Fibroblast of peridontal ligament (primary cell): Measurements from ENCODE around the gene DDA1.
"Not testable (repeated sequence)": the region's sequence is repeated elsewhere in the genome, so short reads cannot be mapped to it uniquely, and the experiment has no call there.

ENCODE experiments used
- DNase-seq: peaks from one replicate; pipeline ENCODE4 v3.0.0-alpha.2; 2010; ENCODE audit errors: extremely low read depth

Gene DDA1

GRCh38 chr19:17346109-17346671, 36.8 kb downstream of the DDA1 start:
- DNase-seq, result peak; percentile 53

GRCh38 chr19:17347361-17347760, 38.0 kb downstream of the DDA1 start:
- no peak for DNase-seq

- no peak for DNase-seq
Measured at GRCh38 chr19:17347877-17348276, 38.5 kb downstream of the DDA1 start.

GRCh38 chr19:17348700-17349099, 39.3 kb downstream of the DDA1 start:
- DNase-seq, result peak; percentile 35

- no peak for DNase-seq
Measured at GRCh38 chr19:17351815-17352435, 42.6 kb downstream of the DDA1 start.

GRCh38 chr19:17352608-17353280, 43.4 kb downstream of the DDA1 start:
- no peak for DNase-seq

GRCh38 chr19:17353386-17353785, 44.0 kb downstream of the DDA1 start:
- DNase-seq, result no peak

GRCh38 chr19:17357078-17357666, 47.8 kb downstream of the DDA1 start:
- no peak for DNase-seq

- no peak for DNase-seq
Measured at GRCh38 chr19:17357724-17358123, 48.4 kb downstream of the DDA1 start.

- no peak for DNase-seq
Measured at GRCh38 chr19:17358395-17358794, 49.0 kb downstream of the DDA1 start.

GRCh38 chr19:17359905-17360800, 50.8 kb downstream of the DDA1 start:
- DNase-seq, result no peak

- DNase-seq, result not testable (repeated sequence)
Measured at GRCh38 chr19:17363852-17364605, 54.7 kb downstream of the DDA1 start.

GRCh38 chr19:17365361-17365760, 56.0 kb downstream of the DDA1 start:
- DNase-seq, result no peak

GRCh38 chr19:17370026-17370587, 60.7 kb downstream of the DDA1 start:
- peak; percentile 47 for DNase-seq
